Heart left ventricle (tissue), 16 donors: ENCODE measurements around the gene PLEKHA7. TPM values are rescaled to one million over a fixed set of nuclear protein-coding genes. Genes with fewer than 3 reads are reported as not detected.
A peak's percentile ranks its signal among the peaks of the same experiment; 100 is the strongest.

Source experiments
- ATAC-seq, 4 donors: fragments of 200-7000 bp; cut with Tn5 transposase; one replicate each; pipeline ENCODE4 v1.9.1; 2020 to 2022; ENCODE audit warnings: moderate library complexity in 4 of 4, mild to moderate bottlenecking in 3 of 4, moderate number of reproducible peaks in 1 of 4
- DNase-seq, 5 donors: peaks; one replicate each; pipeline ENCODE4 v3.0.0-alpha.2; 2020
- H3K27ac ChIP-seq, 12 donors: fragments of 200-600 bp; sonication (generic) in 4 of 12; one replicate each; pipeline versions ENCODE4 v1.5.0 to v1.8.0; 2016 to 2022; ENCODE audit warnings: mild to moderate bottlenecking in 2 of 12
- H3K27me3 ChIP-seq, 9 donors: fragments of 200-600 bp; sonication (generic) in 2 of 9; one replicate each; pipeline versions ENCODE4 v1.5.1 to v1.8.0; 2016 to 2022; ENCODE audit warnings: mild to moderate bottlenecking in 3 of 9
- H3K36me3 ChIP-seq, 9 donors: fragments of 200-600 bp; sonication (generic) in 2 of 9; one replicate each; pipeline versions ENCODE4 v1.5.0 to v1.8.0; 2018 to 2022; ENCODE audit warnings: mild to moderate bottlenecking in 2 of 9
- H3K4me1 ChIP-seq, 12 donors: fragments of 200-600 bp; sonication (generic) in 4 of 12; one replicate each; pipeline versions ENCODE4 v1.5.0 to v1.8.0; 2016 to 2022; ENCODE audit warnings: mild to moderate bottlenecking in 3 of 12
- H3K4me3 ChIP-seq, 12 donors: fragments of 200-600 bp; sonication (generic) in 4 of 12; one replicate each; pipeline versions ENCODE4 v1.5.0 to v1.8.0; 2017 to 2022; ENCODE audit warnings: mild to moderate bottlenecking in 9 of 12, moderate library complexity in 4 of 12
- H3K9me3 ChIP-seq, 12 donors: fragments of 200-600 bp; sonication (generic) in 4 of 12; one replicate each; pipeline versions ENCODE4 v1.5.0 to v1.8.0; 2016 to 2022; ENCODE audit warnings: mild to moderate bottlenecking in 1 of 12
- POLR2A ChIP-seq, 2 donors: fragments of 450-650 bp; IDR thresholded peaks; one replicate each; pipeline ENCODE4 v1.6.1; 2017; ENCODE audit warnings: antibody characterized with exemption in 2 of 2, mild to moderate bottlenecking in 2 of 2, moderate library complexity in 2 of 2
- WGBS, 4 donors: extraction: QIAGEN DNeasy Blood & Tissue Kit in 2 of 4; methylation state at CpG; one replicate each; pipeline versions ENCODE4 v1.1.5 to v1.1.7; 2013 to 2018; 5-methylcytosine and 5-hydroxymethylcytosine counted together
- intact Hi-C, 10 donors: fragments of 100-400 bp; cut with DNase I; formaldehyde crosslinking; loops; one replicate each; pipeline versions ENCODE4 v1.11.1 to v1.14.2; 2022
- polyA plus RNA-seq, 2 donors: library from polyadenylated mRNA; stranded (reverse); fragments of 200-250 nt; gene quantifications; one replicate each; pipeline ENCODE4 v1.2.3, GENCODE V29; 2013
- total RNA-seq, 9 donors: library from RNA; depleted of rRNA in 2 of 9; stranded (reverse); fragments of >200 nt in 2 of 9; fragmentation: NEBNext Ultra II Directional in 3 of 9; extraction: Animal tissue kit (Norgen Biotek cat#: 25700) in 3 of 9; gene quantifications; one replicate each; pipeline versions ENCODE4 v1.1.0 to v1.2.4, GENCODE V29; 2016 to 2023
- TF ChIP-seq, protein P1 (sequence below), 12 donors: fragments of 200-600 bp; sonication (generic) in 4 of 12; IDR thresholded peaks; one replicate each; pipeline versions ENCODE4 v1.5.0 to v1.8.0; 2018 to 2022; ENCODE audit warnings: antibody characterized with exemption in 12 of 12, mild to moderate bottlenecking in 5 of 12
- donor health status: ischemic (EF 13 %, LVEDD 7.1; RV severe dilation, severe dysfunction).
- donor health status: healthy with polysubstance abuse.
- donor health status: DM: no; HTN: yes; CAD: no.
- donor health status: DM: no; HTN: no; CAD: no.
- donor health status: ischemic (EF 25% LVEDD 6.9; RV normal size, moderate dysfunction).
- donor health status: ischemic (EF 25% LVEDD 5.7; RV mildly dilated, moderate dysfunction).
- donor health status: healthy.
- donor health status: DM: yes; HTN: yes; CAD: no.
- donor health status: ischemic (EF 35%, LVEDD 5.7; RV mildly dilated, moderate dysfunction).
- donor health status: nonischemic (EF 11% LVEDD 7.7; RV severe dilation, severe dysfunction).
- donor health status: DM: yes; HTN: yes; CAD: no.
- donor health status: PGD.
- donor health status: ischemic (EF 29% LVEDD 5.4; RV normal size, mild dysfunction).
- donor health status: nonischemic (EF 23%, LVEDD 6.1; RV moderate dilation, normal function).

PLEKHA7 gene
- total and polyA plus RNA-seq, 11 donors: 13.1 to 57.5 (median 23.5) TPM

GRCh38 chr11:16825968-16826367, 188.2 kb downstream of the PLEKHA7 start:
- Histone ChIP-seq H3K4me1 (peaks cover 0 to 34% (median 11%) of the 10 kb centered on the region in 12 donors), H3K4me3 (no peak overlapping the region), H3K9me3 (no peaks in the 10 kb centered on the region), H3K27me3 (no peaks in the 10 kb centered on the region), H3K27ac (peak overlapping the region in 4 of 12 donors; percentile 9 to 57 (median 23)), H3K36me3 (peaks cover 0 to 28% (median 8%) of the 10 kb centered on the region in 9 donors)
- peak in 3 of 4 donors; percentile 4 to 64 (median 11) for ATAC-seq
- WGBS, 4 donors: 55 to 75% (median 66%) methylated on average over 9 of the region's 9 CpGs
- no peak for DNase-seq
- intact Hi-C loops: loop anchor here in 4 of 10 donors (5.0 to 10.0 kb wide), 4 partner anchors 51 to 239 kb away; no protein-coding TSS in a partner anchor
- no peak for TF ChIP-seq POLR2A (IDR thresholded peaks at IDR 0.05)
- TF ChIP-seq, protein P1, sequence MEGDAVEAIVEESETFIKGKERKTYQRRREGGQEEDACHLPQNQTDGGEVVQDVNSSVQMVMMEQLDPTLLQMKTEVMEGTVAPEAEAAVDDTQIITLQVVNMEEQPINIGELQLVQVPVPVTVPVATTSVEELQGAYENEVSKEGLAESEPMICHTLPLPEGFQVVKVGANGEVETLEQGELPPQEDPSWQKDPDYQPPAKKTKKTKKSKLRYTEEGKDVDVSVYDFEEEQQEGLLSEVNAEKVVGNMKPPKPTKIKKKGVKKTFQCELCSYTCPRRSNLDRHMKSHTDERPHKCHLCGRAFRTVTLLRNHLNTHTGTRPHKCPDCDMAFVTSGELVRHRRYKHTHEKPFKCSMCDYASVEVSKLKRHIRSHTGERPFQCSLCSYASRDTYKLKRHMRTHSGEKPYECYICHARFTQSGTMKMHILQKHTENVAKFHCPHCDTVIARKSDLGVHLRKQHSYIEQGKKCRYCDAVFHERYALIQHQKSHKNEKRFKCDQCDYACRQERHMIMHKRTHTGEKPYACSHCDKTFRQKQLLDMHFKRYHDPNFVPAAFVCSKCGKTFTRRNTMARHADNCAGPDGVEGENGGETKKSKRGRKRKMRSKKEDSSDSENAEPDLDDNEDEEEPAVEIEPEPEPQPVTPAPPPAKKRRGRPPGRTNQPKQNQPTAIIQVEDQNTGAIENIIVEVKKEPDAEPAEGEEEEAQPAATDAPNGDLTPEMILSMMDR (IDR thresholded peaks at IDR 0.05): no peak

DNA sequence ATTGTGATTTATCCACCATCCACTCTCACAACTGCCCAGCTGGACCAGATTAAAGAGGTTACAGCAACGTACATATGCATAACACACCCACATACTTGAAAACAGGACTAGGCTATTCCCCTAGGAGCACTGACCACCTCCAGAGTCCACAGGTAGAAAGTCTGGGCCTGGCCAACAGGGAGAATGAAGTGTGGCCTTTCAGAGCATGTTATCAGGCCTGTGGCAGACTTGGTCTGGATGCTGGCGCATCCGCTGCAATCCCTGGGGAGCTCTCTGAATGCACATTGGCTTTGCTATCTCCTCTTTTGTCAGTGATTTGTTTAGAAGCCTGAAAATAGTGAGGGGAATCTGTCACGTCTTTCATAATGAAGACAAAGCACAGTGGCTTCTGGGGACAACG, 189.1 kb downstream of the PLEKHA7 start:
- H3K27ac ChIP-seq: peak overlapping the region in 1 of 12 donors; percentile 57
- H3K36me3 ChIP-seq: peaks cover 0 to 28% (median 8%) of the 10 kb centered on the region in 9 donors
- H3K4me3 ChIP-seq: no peak overlapping the region
- ATAC-seq (no peak), DNase-seq (no peak)
- no peaks in the 10 kb centered on the region for H3K27me3 ChIP-seq
- H3K9me3 ChIP-seq: no peaks in the 10 kb centered on the region
- WGBS, 4 donors: 59 to 66% (median 63%) methylated on average over 5 of the region's 5 CpGs
- intact Hi-C loops: loop anchor here in 4 of 10 donors (5.0 to 10.0 kb wide), 4 partner anchors 52 to 240 kb away; no protein-coding TSS in a partner anchor
- H3K4me1 ChIP-seq: peaks cover 0 to 42% (median 18%) of the 10 kb centered on the region in 12 donors
- TF ChIP-seq, protein P1 (IDR thresholded peaks at IDR 0.05): no peak
- no peak for TF ChIP-seq POLR2A (IDR thresholded peaks at IDR 0.05)

DNA sequence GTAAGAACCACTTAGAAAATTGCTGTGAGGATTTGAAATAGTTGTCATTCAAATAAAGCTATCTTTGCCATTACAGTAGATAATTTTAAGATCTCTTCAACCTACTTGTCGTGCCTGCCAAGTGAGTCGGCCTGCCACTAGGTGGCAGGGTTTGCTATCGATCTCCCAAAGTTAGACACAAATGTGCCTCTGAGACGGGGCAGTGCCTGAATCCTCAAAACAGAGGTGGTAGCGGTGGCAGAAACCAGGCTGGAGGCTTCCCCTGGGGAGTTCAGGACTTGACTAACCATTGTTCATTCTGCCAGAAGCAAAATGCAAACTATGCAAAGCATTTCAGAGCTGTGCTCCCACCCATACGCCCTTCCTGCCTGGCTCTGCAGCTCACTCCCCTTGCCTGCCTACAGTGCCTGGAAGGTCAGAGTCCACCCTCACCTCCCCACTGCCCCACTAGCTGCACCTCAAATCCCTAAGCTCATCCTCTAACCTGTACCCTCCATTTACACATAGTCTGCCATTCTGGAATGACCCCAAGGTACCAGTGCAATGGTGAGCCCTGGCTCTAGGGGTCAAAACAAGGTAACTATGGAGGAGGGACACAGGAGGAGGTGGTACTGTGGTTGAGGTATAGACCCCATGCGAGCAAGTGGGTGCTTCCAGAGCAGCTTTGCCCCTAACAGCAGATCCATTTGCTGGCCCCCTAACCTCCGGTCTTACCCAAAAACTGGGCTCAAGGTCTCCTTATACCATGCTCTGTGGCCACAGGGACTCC, 193.7 kb downstream of the PLEKHA7 start:
- intact Hi-C loops: loop anchor here in 9 of 10 donors (1.0 to 10.0 kb wide), 13 partner anchors 32 to 244 kb away; no protein-coding TSS in a partner anchor
- peaks cover 0 to 72% (median 37%) of the 10 kb centered on the region in 12 donors for H3K4me1 ChIP-seq
- peak overlapping the region in 10 of 12 donors; percentile 19 to 77 (median 50) for H3K27ac ChIP-seq
- peak; percentile 64 to 80 (median 69) for ATAC-seq
- H3K27me3 ChIP-seq: no peaks in the 10 kb centered on the region
- peaks cover 0 to 28% (median 7%) of the 10 kb centered on the region in 9 donors for H3K36me3 ChIP-seq
- H3K4me3 ChIP-seq: no peak overlapping the region
- DNase-seq: peak; percentile 79 to 89 (median 87)
- 22 to 30% (median 24%) methylated on average over 7 to 8 of the region's 8 CpGs for WGBS, 4 donors
- TF ChIP-seq, protein P1 (IDR thresholded peaks at IDR 0.05): peak; percentile 69 to 93 (median 87)
- no peak for TF ChIP-seq POLR2A (IDR thresholded peaks at IDR 0.05)
- no peaks in the 10 kb centered on the region for H3K9me3 ChIP-seq

DNA sequence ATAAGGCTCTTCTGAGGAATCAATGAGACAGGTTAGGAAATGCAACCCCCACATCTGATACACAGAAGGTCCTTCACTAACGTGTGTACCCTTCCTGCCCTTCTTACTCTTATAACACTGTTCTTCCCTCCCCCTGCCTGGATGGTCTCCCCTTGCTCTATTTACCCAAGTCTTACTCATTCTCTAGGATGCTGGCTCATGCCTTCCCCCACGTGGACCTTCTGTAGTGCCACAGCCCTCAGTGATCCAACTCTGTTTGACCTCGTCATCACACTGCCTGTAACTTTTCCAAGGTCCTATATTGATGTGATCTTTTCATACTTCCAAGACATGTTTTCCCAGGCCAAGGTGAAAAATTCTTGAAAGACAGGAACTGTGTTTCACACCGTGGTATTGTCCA, 195.9 kb downstream of the PLEKHA7 start:
- no peak overlapping the region for H3K4me3 ChIP-seq
- DNase-seq (no peak), ATAC-seq (no peak)
- H3K9me3 ChIP-seq: no peaks in the 10 kb centered on the region
- 58 to 62% (median 60%) methylated on average over 4 of the region's 4 CpGs for WGBS, 4 donors
- peaks cover 0 to 24% (median 6%) of the 10 kb centered on the region in 9 donors for H3K36me3 ChIP-seq
- peak overlapping the region in 1 of 12 donors; percentile 65 for H3K27ac ChIP-seq
- H3K27me3 ChIP-seq: no peaks in the 10 kb centered on the region
- TF ChIP-seq, protein P1 (IDR thresholded peaks at IDR 0.05): no peak
- TF ChIP-seq POLR2A (IDR thresholded peaks at IDR 0.05): no peak
- intact Hi-C loops: loop anchor here in 4 of 10 donors (10.0 kb wide), 2 partner anchors 117 to 247 kb away; no protein-coding TSS in a partner anchor
- peaks cover 0 to 76% (median 42%) of the 10 kb centered on the region in 12 donors for H3K4me1 ChIP-seq
